Measurements from ENCODE around the gene SEMA6C.

The SEMA6C gene

DNA sequence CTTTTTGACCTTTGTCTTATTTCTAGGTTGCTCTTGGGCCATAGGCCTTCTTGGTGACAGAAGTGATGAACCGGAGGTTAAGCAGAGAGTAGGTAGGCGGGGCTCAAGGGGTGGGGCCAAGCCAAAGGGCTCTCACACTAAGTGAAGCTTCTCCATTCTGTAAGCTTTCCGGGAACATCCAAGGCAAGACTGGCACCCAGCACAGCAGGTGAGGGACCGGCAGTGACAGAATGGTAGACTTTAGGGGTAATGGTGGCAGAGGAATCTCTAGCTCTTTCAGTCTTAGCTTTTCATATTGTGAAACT, 10.0 kb upstream of the SEMA6C start, which contains the start of gene TNFAIP8L2:
Gene TNFAIP8L2, plus strand, starts transcription at position 135 of the 305 bp plus-strand sequence. CDS start 2,049 bp downstream, outside the sequence.
- TF ChIP-seq, protein P1, sequence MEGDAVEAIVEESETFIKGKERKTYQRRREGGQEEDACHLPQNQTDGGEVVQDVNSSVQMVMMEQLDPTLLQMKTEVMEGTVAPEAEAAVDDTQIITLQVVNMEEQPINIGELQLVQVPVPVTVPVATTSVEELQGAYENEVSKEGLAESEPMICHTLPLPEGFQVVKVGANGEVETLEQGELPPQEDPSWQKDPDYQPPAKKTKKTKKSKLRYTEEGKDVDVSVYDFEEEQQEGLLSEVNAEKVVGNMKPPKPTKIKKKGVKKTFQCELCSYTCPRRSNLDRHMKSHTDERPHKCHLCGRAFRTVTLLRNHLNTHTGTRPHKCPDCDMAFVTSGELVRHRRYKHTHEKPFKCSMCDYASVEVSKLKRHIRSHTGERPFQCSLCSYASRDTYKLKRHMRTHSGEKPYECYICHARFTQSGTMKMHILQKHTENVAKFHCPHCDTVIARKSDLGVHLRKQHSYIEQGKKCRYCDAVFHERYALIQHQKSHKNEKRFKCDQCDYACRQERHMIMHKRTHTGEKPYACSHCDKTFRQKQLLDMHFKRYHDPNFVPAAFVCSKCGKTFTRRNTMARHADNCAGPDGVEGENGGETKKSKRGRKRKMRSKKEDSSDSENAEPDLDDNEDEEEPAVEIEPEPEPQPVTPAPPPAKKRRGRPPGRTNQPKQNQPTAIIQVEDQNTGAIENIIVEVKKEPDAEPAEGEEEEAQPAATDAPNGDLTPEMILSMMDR (IDR thresholded peaks at IDR 0.05), result no peak

DNA sequence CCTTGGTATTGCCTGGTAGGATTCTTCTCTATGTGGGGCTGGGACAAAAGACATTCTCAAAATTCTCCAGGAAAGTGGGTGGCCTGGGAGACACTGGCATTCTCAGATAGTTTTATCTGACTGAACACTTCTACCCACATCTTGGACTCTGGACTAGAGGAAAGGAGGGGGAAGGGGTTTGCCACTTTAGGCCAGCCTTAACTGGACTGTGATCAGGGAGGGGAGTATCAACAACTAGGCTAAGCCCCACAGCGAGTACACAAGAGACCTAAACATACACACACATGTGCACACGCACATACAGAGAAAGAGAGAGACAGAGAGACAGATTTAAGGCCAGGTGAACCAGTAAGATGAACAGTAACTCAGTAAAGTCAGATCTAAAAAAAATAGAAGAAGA, 1.2 kb upstream of the SEMA6C start:
- TF ChIP-seq, protein P1 (IDR thresholded peaks at IDR 0.05), result no peak

DNA sequence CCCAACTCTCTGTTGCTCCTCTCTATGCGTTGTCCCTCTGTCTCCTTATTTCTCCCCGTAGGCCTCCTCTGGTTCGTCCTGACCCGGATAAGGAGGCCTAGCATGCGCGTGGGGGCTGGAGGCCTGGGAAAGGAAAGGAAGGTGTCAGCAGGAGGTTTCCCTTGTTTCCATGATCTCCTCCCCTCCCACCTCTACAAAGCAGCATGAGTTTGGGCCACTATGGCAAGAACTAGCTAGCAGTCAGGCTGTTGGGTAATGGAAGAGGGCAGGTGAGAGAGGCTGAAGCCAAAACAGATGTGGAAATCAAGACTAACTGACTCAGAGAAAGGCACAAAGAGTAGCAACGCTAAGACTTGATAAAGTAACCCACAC, 687 bp upstream of the SEMA6C start:
- TF ChIP-seq, protein P1 (IDR thresholded peaks at IDR 0.05), result no peak

DNA sequence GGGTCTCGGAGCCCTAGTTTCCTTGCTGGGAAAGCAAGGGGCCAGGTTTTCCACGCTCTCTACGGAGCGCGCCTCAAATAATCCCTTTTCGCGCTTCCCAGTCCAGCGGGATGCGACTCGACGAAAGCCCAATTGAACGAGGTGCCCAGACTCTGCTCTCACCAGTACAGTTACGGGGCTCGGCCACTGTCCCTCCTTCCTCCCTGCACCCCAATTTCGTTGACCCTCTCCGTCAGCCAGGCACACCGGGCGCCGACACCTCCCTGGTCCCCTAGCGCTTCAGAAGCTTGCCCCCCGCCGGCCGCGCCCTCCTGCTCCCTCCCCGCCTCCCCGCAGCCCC, 389 bp downstream of the SEMA6C start:
- TF ChIP-seq, protein P1 (IDR thresholded peaks at IDR 0.05), result no peak

DNA sequence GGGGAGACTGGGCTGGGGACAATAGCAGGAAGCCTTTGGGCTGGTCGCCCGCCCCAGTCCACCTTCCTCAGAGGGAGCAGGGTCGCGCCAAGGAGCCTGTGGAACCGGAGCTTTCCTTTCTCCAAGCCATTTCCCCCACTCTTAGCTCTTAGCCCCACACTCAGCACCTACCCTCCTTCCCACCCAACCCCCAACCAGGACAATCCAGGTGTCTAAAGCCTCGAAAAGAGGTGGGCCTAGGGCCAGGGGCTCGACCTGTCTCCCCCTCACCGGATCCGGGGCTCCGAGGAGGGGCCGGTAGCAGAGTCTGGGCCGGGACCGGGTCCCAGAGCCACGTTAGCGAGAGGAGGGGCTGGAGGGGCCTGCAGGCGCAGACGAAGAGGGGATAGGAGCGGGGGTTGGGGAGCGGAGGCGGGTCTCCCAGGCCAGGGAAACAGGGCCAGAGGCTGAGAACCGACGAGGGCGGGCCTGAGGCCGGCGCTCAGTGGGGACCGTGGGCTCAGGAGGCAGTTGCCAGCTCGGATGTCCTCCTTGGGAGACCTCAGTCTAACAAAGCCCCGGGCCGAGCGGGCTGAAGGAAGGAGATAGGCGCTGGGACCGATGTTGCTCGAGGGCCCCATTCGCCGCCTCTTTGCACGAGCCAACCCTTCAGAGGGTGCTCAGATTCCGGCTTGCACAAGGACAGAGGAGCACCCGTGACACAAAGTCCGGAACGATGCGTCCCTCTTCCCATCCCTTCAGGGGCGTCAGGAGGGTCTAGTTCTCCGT, 943 bp downstream of the SEMA6C start:
- TF ChIP-seq, protein P1 (IDR thresholded peaks at IDR 0.05), result no peak

DNA sequence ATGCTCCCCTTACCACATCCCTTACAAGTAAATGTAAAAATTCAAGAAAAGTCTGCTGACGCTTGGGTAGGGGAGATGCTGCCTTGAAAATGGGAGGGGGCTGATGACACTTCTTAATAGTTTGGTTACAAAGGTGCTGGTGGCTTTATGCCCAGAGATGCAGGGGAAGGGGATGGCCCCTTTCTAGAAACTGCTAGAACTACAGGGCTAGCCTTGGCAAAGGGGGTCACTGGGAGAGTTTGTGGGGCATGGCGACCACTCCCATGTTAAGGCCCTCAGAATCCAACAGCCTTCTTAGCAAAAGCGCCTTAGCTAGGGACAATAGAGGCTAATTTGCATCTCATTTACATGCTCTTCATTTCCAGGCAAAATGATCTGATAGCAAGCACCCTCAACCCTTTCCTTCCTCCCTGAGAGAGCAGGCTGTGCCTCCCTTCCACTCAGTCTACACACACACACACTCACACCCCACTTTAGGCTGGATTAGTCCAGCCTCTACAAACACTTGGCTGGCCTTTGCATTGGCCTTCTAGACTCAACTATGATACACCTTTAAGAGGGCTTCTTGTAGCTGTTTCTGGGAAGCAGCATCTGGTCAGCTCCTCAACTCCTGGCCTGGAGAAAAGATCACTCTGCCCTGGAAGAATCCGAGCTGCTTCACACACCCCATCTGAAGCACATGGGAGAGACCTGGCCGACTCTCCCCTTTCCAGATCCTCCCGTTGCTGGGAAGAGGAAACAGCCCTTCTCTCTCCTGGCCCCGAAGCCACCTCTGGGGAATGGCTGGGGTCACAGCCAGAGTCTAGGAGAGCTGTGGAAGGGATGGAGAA, 1.7 kb downstream of the SEMA6C start:
- TF ChIP-seq, protein P1 (IDR thresholded peaks at IDR 0.05), result no peak

DNA sequence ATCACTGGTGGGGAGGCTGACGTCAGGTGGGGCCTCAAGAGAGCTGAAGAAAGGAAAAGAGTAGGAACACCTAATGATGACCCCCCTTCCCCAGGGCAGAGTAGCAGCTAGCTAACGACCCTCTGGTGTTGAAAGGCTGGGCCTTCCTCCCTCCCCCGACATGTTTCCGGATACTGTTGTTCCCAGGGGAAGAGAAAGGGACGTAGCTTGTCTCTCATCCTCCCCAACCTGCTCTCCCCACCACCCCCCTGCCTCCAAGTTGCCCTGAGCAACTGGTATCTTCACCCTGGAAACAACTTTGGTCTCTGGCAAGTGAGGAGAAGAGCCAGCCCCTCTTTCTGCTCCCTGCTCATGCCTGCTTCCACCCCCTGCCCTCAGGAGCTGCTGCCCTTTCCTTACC, 2.4 kb downstream of the SEMA6C start:
- TF ChIP-seq, protein P1 (IDR thresholded peaks at IDR 0.05), result no peak
